Lower leg skin (tissue), 3 donors: Measurements from ENCODE around the gene IQSEC3.

Source experiments
- CTCF ChIP-seq, 3 donors: fragments of 450-650 bp; IDR thresholded peaks; one replicate each; pipeline ENCODE4 v1.5.1; 2016; ENCODE audit warnings: antibody characterized with exemption in 3 of 3, mild to moderate bottlenecking in 3 of 3, moderate library complexity in 2 of 3
- POLR2A ChIP-seq, 2 donors: fragments of 450-650 bp; IDR thresholded peaks; one replicate each; pipeline ENCODE4 v1.6.1; 2016 to 2017; ENCODE audit warnings: antibody characterized with exemption in 2 of 2, mild to moderate bottlenecking in 1 of 2, moderate library complexity in 1 of 2

GRCh38 chr12:84056-84455, 17.5 kb downstream of the IQSEC3 start:
- TF ChIP-seq CTCF (IDR thresholded peaks at IDR 0.05) (no peak), POLR2A (IDR thresholded peaks at IDR 0.05) (no peak)
